RKO (cell line): ENCODE data around the gene DHDDS.
"Not testable (repeated sequence)": the region's sequence is repeated elsewhere in the genome, so short reads cannot be mapped to it uniquely, and the experiment has no call there.

ENCODE experiments used
- DNase-seq: peaks from one replicate; pipeline ENCODE4 v3.0.0-alpha.2; 2016; ENCODE audit warnings: low spot score

The DHDDS gene

DNA sequence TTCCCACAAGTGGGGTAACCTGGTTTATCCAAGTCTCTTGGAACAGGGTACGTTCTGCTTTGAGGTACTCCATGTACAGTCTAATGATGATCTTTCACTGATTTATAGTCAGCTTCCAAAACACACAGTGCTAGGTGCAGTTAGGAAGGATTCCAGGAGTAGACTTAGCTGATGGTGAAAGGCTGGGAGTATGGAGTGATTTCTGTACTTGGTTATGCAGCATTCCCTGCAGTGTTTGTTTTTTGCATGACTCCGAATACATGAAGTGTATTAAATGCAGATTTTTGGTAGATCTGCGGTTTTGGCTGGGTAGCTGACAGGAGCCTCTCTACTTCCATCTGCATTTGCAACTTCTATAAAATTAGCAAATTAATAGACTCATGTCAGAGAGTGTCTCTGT lies 43.9 kb downstream of the DHDDS start:
- no peak for DNase-seq

DNA sequence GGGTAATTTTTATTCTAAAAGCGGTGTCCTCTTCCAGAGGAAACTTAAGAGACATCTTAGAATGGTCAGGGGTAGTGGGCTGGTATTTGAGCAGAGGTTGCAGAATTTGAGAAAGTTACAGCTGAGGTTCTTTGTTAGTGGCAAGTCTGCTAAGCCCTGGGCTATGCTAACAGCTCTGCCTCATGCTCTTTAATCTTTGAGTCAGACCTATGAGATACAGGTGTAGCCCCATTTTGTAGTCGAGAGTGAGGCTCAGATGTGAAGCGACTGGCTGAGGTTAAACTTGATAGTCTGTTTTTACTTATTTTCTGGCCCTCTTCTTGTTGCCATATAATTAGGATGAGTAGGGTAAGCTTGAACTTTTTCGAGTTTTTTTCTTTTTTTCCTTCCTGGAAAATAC lies 44.8 kb downstream of the DHDDS start:
- DNase-seq = no peak

DNA sequence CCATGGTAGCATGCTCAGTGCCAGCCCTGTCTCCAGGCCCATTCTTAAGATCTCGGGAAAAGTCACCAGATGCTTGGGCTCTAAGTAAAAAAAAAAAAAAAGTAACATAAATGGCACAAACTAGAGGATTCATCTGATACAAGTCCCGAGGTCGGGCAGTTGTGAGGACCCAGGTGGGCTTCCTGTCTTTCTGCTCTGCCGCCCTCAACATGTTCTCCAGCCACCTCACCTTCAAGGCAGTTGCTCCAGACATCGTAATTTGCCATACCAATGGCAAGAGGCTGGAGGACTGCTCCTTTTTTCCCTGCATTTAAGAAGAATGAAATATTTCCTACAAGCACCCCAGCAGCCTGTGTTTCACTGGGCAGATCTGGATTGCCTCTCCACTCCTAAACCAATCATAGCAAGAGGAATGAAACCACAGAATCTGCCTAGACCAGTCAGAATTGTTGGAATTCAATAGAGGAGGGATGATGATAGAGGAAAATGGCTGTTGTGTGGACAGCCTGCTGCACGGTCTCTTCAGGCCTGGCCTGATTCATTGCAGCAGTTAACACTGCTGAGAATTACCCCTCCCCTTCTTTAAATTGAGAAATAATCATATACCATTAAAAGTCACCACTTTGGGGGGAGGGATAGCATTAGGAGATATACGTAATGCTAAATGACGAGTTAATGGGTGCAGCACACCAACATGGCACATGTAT lies 45.5 kb downstream of the DHDDS start:
- DNase-seq = no peak

DNA sequence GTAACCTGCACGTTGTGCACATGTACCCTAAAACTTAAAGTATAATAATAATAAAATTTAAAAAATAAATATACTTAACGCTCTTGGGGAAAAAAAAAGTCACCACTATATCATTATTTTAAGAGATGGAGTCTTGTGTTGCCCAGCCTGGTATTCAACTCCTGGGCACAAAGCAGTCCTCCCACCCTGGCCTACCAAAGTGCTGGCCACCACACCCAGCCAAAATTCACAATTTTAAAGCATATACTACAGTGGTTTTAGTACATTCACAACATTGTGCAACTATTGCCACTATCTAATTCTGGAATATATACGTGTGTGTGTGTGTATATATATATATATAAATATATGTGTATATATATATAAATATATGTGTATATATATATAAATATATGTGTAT lies 46.0 kb downstream of the DHDDS start:
- no peak for DNase-seq

DNA sequence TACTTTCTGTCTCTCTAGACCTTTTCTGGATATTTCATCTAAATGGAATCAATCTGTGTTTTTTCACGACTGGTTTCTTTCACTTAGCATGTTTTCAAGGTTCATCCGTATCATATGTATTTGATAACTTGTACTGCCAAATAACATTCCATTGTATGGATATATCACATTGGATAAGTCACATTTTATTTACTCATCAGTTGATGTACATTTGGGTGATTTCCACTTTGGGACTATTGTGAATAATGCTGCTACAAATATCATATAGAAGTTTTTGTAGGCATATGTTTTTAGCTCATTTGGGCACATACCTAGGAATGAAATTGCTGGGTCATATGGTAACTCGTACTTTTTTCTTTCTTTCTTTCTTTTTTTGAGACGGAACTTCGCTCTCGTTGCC lies 46.9 kb downstream of the DHDDS start:
- no peak for DNase-seq

DNA sequence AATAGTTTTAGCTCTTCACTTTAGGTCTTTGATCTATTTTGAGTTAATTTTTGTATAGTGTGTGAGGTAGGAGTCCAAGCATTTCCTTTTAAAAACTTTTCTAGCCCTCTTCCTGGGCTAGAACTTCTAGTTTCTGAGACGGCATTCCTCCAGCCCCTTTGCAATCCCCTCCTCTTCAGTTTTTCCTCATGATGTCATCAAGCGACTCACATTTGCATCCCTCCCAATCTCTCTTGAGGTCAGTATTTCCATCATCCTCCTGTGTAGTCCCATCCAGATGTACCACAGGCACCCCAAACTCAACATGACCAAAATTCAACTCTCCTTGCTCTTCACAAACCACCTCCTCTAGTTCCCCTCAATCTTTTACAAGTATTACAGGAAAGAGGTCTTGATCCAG lies 50.8 kb downstream of the DHDDS start:
- no peak for DNase-seq

DNA sequence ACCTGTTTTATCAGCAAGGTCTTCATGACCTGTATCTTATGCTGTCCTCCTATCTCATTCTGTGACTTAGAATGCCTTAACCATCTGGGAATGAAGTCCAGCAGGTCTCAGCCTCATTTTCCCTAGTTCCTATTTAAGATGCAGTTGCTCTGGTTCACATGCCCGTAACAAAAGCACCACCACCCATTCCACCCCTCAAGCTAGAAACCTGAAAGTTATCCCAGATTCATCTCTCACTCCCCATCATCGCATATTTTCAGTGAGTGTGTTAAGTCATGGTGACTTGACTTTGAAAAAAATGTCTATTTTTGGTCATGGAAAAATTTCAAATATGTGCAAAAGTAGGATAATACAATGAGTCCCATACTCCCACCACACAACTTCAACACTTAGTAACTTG lies 51.9 kb downstream of the DHDDS start:
- DNase-seq = no peak

DNA sequence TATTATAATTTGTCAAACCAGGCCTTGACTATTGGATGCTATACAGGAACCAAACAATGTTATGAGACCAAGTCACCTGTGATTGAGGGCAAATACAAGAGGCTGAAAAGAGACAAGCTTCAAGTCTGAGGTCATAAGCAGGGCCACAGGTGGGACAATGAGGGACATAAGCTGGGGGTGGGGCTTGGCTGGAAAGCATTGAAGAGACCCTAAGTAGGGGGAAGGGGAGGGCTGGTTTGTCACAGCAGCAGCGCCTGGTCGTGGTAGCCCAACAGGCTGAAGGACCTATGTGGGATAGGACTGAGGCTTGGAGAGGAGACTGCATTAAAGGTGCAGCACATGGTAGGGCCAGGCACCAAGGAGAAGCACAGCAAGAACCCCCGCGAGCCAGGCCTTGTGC lies 58.0 kb downstream of the DHDDS start:
- no peak for DNase-seq

DNA sequence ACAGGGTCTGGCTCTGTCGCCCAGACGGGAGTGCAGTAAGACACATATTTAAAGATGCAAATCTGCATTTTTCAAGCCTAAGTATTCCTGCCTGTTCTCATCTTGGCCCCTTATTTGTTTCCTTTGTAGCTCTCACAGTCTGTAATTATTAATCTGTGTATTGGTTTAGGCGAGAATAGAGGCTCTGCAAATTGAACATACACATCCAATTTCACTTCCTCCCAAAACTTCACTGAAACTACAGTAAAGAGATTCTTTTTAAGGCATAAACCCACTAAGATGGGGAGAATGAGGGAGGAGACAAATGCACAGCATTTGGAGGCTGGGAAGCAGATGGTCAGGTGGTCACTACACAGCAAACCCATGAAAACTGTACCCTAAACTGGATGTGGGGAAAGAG lies 61.1 kb downstream of the DHDDS start:
- no peak for DNase-seq

DNA sequence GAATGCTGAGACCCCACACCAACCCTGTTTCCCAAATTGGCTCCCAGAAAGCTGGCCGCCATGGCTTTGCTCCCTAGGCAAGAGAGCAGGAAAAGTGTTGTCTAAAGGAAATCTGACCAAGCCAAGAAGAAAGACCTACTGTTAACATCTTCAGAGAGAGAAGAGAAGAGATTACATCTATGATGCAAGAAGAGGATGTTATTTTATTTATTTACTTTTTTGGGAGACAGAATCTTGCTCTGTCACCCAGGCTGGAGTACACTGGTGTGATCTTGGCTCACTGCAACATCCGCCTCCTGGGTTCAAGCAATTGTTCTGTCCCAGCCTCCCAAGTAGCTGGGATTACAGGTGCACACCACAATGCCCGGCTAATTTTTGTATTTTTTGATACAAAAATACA lies 61.8 kb downstream of the DHDDS start:
- no peak for DNase-seq

DNA sequence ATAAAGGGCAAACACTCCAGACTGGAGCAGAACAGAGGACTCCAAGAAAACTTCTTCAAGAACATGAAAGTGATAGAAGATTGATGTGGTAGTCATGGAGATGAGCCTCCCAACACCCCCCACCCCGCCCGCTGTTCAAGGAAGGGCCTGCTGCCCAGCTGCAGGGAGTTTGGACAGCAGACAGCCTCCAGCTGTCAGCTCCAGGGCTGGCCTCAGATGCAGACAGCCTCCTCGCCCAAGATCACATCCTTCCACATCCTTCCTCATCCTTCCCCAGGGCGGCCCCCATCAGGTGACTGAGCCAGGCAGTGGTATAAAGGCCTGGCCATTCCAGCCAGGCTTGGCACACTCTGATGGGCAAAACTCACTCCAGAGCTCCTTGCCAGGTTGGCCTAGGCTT lies 64.7 kb downstream of the DHDDS start:
- DNase-seq = no peak

DNA sequence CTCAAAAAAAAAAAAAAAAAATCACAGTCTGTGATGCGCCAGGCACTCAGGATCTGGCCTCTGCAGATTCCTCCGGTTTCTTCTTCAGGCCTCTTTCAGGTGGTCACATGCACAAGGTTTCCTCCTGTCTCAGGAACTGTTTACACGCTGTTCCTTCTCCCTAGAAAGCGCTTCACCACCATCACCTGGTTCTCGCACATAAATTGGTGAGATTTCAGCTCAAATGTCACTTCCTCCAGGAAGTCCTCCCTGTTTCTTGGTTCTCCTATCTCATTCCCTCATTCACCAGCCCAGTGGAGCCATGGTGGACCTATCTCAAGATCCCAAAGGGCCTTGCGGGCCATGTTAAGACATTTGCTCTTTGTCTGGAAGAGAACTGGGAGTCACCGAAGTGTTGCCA lies 66.8 kb downstream of the DHDDS start:
- DNase-seq = no peak

DNA sequence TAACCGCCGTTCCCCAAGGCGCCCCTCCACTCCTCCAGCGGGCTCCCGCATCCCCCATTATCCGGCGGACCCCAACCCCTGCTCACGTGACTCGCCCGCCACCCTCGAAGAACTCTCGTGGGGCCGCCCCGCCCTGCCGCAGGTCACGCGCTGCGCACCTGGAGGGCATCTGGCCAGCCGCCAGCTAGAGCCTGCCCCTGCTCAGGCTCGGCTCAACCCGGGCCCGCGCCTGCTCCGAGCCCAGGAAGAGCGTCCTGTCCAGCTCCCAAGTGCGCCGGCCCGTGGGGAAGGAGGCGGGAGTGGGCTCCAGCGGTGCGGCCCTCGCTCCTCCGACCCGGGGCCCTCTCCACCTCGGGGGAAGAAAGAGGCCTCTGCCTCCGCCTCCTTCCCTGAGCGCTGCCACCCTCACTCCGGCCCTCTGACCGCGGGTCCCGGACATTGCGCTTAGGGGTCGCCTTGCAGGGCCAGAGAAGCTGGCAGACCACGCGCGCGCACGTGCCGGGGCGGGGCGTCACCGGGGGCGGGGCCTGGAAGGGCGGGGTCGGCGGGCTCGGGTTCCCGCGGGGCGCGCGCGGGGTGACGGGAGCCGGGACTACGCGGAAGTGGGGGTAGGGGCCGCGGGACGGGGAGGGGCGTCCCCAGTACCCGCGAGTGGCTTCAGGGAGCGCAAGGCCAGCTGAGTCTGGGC lies 68.5 kb downstream of the DHDDS start:
- DNase-seq = peak; percentile 83

DNA sequence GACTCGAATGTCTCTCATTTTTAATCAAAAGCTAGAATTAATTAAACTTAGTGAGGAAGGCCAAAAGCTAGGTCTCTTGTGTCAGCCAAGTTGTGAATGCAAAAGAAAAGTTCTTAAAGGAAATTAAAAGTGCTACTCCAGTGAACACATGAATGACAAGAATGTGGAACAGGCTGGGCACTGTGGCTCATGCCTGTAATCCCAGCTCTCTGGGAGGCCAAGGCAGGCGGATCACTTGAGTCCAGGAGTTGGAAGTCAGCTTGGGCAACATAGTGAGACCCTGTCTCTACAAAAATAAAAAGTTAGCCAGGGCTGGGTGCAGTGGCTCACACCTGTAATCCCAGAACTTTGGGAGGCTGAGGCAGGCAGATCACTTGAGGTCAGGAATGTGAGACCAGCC lies 78.6 kb downstream of the DHDDS start:
- DNase-seq = not testable (repeated sequence)

DNA sequence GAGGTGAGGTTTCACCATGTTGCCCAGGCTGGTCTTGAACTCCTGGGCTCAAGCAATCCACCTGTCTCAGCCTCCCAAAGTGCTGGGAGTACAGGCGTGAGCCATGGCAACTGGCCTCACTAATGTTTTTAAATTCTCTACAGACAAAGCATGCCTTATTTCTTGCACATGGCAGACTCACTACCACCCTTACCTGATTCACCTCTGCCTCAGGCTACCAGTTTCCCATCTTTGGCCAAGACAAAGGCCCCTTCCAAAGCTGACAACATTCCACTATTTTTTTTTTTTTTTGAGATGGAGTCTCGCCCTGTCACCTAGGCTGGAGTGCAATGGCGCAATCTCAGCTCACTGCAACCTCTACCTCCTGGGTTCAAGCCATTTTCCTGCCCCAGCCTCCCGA lies 83.7 kb downstream of the DHDDS start:
- not testable (repeated sequence) for DNase-seq

DNA sequence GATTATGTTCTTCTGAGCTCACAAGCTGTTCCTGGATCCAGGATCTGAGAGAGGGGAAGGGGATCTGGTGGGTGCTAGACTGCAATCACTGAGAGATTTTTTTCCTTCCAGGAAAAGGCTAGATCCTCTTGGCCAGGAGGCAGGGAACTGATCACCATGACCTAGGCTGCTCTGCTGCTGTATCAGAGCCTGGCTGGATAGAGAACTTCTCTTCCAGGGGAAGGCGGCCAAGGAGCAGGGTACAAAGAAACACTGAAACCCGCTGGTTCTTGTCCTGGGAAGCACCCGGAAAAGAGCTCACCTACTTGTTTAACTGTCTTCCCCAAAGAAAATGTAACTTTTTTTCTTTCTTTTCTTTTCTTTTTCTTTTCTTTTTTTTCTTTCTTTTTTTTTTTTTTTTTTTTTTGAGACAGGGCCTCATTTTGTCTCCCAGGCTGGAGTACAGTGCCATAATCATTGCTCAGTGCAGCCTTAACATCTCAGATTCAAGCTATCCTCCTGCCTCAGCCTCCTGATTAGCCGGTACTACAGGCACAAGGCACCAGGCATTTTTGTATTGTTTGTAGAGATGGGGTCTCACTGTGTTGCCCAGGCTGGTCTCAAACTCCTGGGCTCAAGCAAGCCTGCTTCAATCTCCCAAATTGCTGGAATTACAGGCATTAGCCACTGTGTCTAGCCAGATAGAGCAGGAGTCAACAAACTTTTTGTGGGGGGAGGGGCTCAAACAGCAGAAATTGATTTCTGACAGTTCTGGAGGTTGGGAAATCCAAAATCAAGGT lies 85.1 kb downstream of the DHDDS start:
- DNase-seq = no peak

DNA sequence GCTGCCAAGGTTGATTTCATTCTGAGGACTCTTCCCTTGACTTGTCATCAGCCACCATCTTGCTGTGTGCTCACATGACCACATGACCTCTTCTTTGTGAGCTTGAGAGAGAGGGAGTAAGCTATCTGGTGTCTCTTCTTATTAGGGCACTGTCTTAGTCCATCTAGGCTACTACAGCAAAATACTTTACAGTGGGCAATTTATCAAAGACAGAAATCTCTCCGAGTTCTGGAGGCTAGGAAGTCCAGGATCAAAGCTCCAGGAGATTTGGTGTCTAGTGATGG lies 85.6 kb downstream of the DHDDS start:
- DNase-seq = no peak

DNA sequence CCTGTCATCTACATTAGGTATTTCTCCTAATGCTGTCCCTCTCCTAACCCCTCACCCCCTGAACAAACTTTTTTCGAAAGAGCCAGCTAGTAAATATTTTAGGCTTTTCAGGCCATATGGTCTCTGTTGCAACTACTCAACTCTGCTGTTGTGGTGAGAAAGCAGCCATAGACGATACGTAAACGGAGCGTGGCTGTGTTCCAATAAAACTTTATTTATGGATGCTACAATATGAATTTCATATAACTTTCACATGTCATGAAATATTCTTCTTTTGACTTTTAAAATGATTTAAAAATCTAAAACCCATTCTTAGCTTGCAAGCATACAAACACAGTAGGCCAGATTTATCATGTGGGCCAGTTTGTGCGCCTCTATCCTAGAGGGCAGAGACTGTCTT lies 86.2 kb downstream of the DHDDS start:
- no peak for DNase-seq

DNA sequence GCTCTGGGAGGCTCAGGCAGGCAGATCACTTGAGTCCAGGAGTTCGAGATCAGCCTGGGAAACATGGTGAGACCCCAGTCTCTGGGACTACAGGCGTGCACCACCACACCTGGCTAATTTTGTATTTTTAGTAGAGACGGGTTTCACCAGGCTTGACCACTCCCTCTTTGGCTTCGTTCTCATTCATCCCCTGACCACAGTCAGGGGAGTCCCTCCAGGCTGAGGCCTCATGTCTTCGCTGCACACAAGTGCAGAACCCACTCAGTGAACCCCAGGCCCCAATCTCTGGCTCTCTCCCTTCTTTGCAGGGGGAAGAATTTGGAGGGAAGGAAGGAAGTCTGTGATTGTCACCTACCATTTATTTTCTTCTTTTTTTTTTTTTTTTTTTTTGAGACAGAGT lies 88.2 kb downstream of the DHDDS start:
- DNase-seq = no peak
